Neutrophil (primary cell): ENCODE measurements around the gene FXR2.

Experiments
- H3K27ac ChIP-seq: fragments of 200-600 bp; sonication (generic); 2 replicates; pipeline ENCODE4 v1.5.1; 2016; ENCODE audit warnings: mild to moderate bottlenecking, moderate library complexity
- H3K27me3 ChIP-seq: fragments of 200-600 bp; sonication (generic); 2 replicates; pipeline ENCODE4 v1.6.0; 2016; ENCODE audit warnings: mild to moderate bottlenecking
- H3K36me3 ChIP-seq: fragments of 200-600 bp; sonication (generic); 2 replicates; pipeline ENCODE4 v1.5.1; 2017
- H3K4me1 ChIP-seq, 2 experiments: fragments of 200-600 bp in 1 of 2; sonication (generic) in 1 of 2; 1 replicate in 1 of 2; 2 replicates in 1 of 2; pipeline versions ENCODE4 v1.5.1 to v1.6.1; 2013 to 2016; ENCODE audit warnings: low read depth in 1 of 2, low read length in 1 of 2, mild to moderate bottlenecking in 1 of 2, moderate library complexity in 1 of 2; ENCODE audit not compliant: control insufficient read depth in 1 of 2, insufficient read depth in 1 of 2
- H3K4me3 ChIP-seq, 2 experiments: fragments of 200-600 bp in 1 of 2; sonication (generic) in 1 of 2; 1 replicate in 1 of 2; 2 replicates in 1 of 2; pipeline ENCODE4 v1.5.1; 2013 to 2016; ENCODE audit warnings: low read depth in 1 of 2, low read length in 1 of 2, mild to moderate bottlenecking in 1 of 2, moderate library complexity in 1 of 2
- H3K9me3 ChIP-seq: fragments of 200-600 bp; sonication (generic); 2 replicates; pipeline ENCODE4 v1.5.1; 2016
- CTCF ChIP-seq: fragments of 200-600 bp; sonication (generic); IDR thresholded peaks from 2 replicates; pipeline ENCODE4 v1.5.1; 2016; ENCODE audit warnings: antibody characterized with exemption

Gene FXR2

GRCh38 chr17:7557775-7558543 lies 56.7 kb downstream of the FXR2 start:
- no peaks in the 10 kb centered on the region for H3K9me3 ChIP-seq
- peak overlapping the region; percentile 92 for H3K27ac ChIP-seq
- peaks cover 14% of the 10 kb centered on the region for H3K36me3 ChIP-seq
- H3K4me1 ChIP-seq, result peaks cover 64 to 70% of the 10 kb centered on the region in 2 experiments
- TF ChIP-seq CTCF, result peak; percentile 42
- H3K27me3 ChIP-seq, result no peaks in the 10 kb centered on the region
- peak overlapping the region; percentile 80 to 88 for H3K4me3 ChIP-seq

- Histone ChIP-seq H3K36me3 (peaks cover 14% of the 10 kb centered on the region), H3K4me3 (peak overlapping the region in 1 of 2 experiments; percentile 88), H3K27ac (peak overlapping the region; percentile 92), H3K9me3 (no peaks in the 10 kb centered on the region), H3K4me1 (peaks cover 63 to 70% of the 10 kb centered on the region in 2 experiments), H3K27me3 (no peaks in the 10 kb centered on the region)
- TF ChIP-seq CTCF, result no peak
Observed at GRCh38 chr17:7557147-7557764, 57.4 kb downstream of the FXR2 start.

GRCh38 chr17:7556627-7557026 lies 58.1 kb downstream of the FXR2 start:
- Histone ChIP-seq H3K27me3 (no peaks in the 10 kb centered on the region), H3K4me1 (peaks cover 61 to 67% of the 10 kb centered on the region in 2 experiments), H3K27ac (peak overlapping the region; percentile 92), H3K9me3 (no peaks in the 10 kb centered on the region), H3K4me3 (no peak overlapping the region), H3K36me3 (peaks cover 14% of the 10 kb centered on the region)
- no peak for TF ChIP-seq CTCF

GRCh38 chr17:7555320-7555948 lies 59.3 kb downstream of the FXR2 start:
- TF ChIP-seq CTCF, result no peak
- Histone ChIP-seq H3K4me1 (peaks cover 49 to 55% of the 10 kb centered on the region in 2 experiments), H3K27me3 (peaks cover 4% of the 10 kb centered on the region), H3K4me3 (no peak overlapping the region), H3K9me3 (no peaks in the 10 kb centered on the region), H3K36me3 (peaks cover 5% of the 10 kb centered on the region), H3K27ac (no peak overlapping the region)

- Histone ChIP-seq H3K27ac (peak overlapping the region; percentile 75), H3K4me3 (no peak overlapping the region), H3K27me3 (peaks cover 22% of the 10 kb centered on the region), H3K36me3 (no peaks in the 10 kb centered on the region), H3K9me3 (no peaks in the 10 kb centered on the region), H3K4me1 (peaks cover 41 to 51% of the 10 kb centered on the region in 2 experiments)
- no peak for TF ChIP-seq CTCF
Observed at GRCh38 chr17:7553356-7553755, 61.3 kb downstream of the FXR2 start.
